H1 (cell line): ENCODE results near the gene ENDOG. TPM values are rescaled to one million over a fixed set of nuclear protein-coding genes. Genes with fewer than 3 reads are reported as not detected.

ENCODE experiments used
- CTCF ChIA-PET: fragments of 300-600 bp; sonication (Branson Sonifier 250); formaldehyde crosslinking; loops from one replicate; lab custom pipeline; 2021; ENCODE audit not compliant: partially characterized antibody; lab: Charles Lee
- POLR2A ChIA-PET: fragments of 300-600 bp; sonication (Branson Sonifier 250); formaldehyde crosslinking; loops from one replicate; lab custom pipeline; 2021; ENCODE audit warnings: inconsistent platforms; ENCODE audit not compliant: partially characterized antibody; lab: Charles Lee
- DNase-seq, 2 experiments: peaks; one replicate each; pipeline versions ENCODE4 v3.0.0 to v3.0.0-alpha.2; 2010 to 2022; ENCODE audit warnings: low spot score in 2 of 2, low read depth in 1 of 2, mixed read lengths in 1 of 2
- FAIRE-seq: peaks from 2 replicates; lab custom pipeline; 2011; peaks lifted over from hg19 to GRCh38; lab: Jason Lieb, UNC
- H2AFZ ChIP-seq: 2 replicates; pipeline ENCODE4 v1.8.1; 2012; ENCODE audit warnings: low read length, inconsistent platforms
- H2AK5ac ChIP-seq: 2 replicates; pipeline ENCODE4 v1.6.1; 2013; ENCODE audit warnings: low read depth, low read length
- H2BK120ac ChIP-seq: replicated peaks from 2 replicates; pipeline ENCODE3; 2013; ENCODE audit warnings: low read depth, low read length, inconsistent platforms
- H2BK12ac ChIP-seq: 2 replicates; pipeline ENCODE4 v1.6.1; 2013; ENCODE audit warnings: low read depth, low read length
- H2BK15ac ChIP-seq: 2 replicates; pipeline ENCODE4 v1.6.1; 2013; ENCODE audit warnings: low read length
- H2BK20ac ChIP-seq: 2 replicates; pipeline ENCODE4 v1.6.1; 2013; ENCODE audit warnings: low read length
- H2BK5ac ChIP-seq: 2 replicates; pipeline ENCODE4 v1.6.1; 2013; ENCODE audit warnings: low read depth, low read length
- H3K14ac ChIP-seq: 2 replicates; pipeline ENCODE4 v1.6.1; 2013; ENCODE audit warnings: inconsistent platforms; ENCODE audit not compliant: insufficient read length
- H3K18ac ChIP-seq: 2 replicates; pipeline ENCODE4 v1.6.1; 2013; ENCODE audit warnings: low read length; ENCODE audit errors: extremely low read depth
- H3K23ac ChIP-seq: 2 replicates; pipeline ENCODE4 v1.6.1; 2013; ENCODE audit warnings: inconsistent platforms; ENCODE audit not compliant: insufficient read length
- H3K23me2 ChIP-seq: 2 replicates; pipeline ENCODE4 v1.6.1; 2013; ENCODE audit warnings: low read depth, low read length
- H3K27ac ChIP-seq: 2 replicates; pipeline ENCODE4 v1.6.1; 2011; ENCODE audit warnings: low read depth, low read length, inconsistent platforms
- H3K27me3 ChIP-seq, 4 experiments: replicated peaks in 1 of 4; 1 replicate in 1 of 4; 2 replicates in 3 of 4; pipeline versions ENCODE4 v1.6.1 to v1.8.1; 2011 to 2013; ENCODE audit warnings: low read length in 3 of 4, mild to moderate bottlenecking in 3 of 4, inconsistent platforms in 2 of 4, mixed read lengths in 2 of 4, moderate library complexity in 1 of 4; ENCODE audit not compliant: control insufficient read depth in 3 of 4, insufficient read depth in 3 of 4; ENCODE audit errors: extremely low read depth in 1 of 4
- H3K36me3 ChIP-seq, 4 experiments: 2 replicates each; pipeline versions ENCODE4 v1.6.1 to v1.8.1; 2011 to 2013; ENCODE audit warnings: mild to moderate bottlenecking in 4 of 4, low read length in 3 of 4, moderate library complexity in 2 of 4, control low read depth in 1 of 4, inconsistent platforms in 1 of 4; ENCODE audit not compliant: insufficient read depth in 4 of 4, control insufficient read depth in 2 of 4
- H3K4ac ChIP-seq: replicated peaks from 2 replicates; pipeline ENCODE3; 2013; ENCODE audit warnings: low read length, low read depth, mixed read lengths, inconsistent platforms; ENCODE audit not compliant: insufficient read length
- H3K4me1 ChIP-seq, 4 experiments: replicated peaks in 1 of 4; 1 replicate in 1 of 4; 2 replicates in 3 of 4; pipeline versions ENCODE4 v1.6.1 to v1.8.1; 2011 to 2013; ENCODE audit warnings: low read length in 3 of 4, inconsistent platforms in 2 of 4, mixed read lengths in 1 of 4; ENCODE audit not compliant: insufficient read depth in 4 of 4, control insufficient read depth in 3 of 4
- H3K4me2 ChIP-seq, 2 experiments: 2 replicates each; pipeline versions ENCODE4 v1.6.1 to v1.8.1; 2011 to 2013; ENCODE audit warnings: low read depth in 2 of 2, low read length in 2 of 2, control low read depth in 1 of 2, inconsistent platforms in 1 of 2, mild to moderate bottlenecking in 1 of 2; ENCODE audit not compliant: insufficient read depth in 1 of 2
- H3K4me3 ChIP-seq, 4 experiments: fragments of 200-600, 300-600 bp in 1 of 4; sonication (generic), shearing (Covaris generic), sonication (Bioruptor Twin) in 1 of 4; 2 replicates each; pipeline versions ENCODE4 v1.5.1 to v1.8.1; 2011 to 2016; ENCODE audit warnings: low read length in 4 of 4, low read depth in 3 of 4, control low read depth in 2 of 4, inconsistent platforms in 2 of 4, mild to moderate bottlenecking in 2 of 4, mixed read lengths in 1 of 4, moderate library complexity in 1 of 4; ENCODE audit not compliant: insufficient read depth in 2 of 4; ENCODE audit errors: extremely low read depth in 1 of 4
- H3K56ac ChIP-seq: replicated peaks from 2 replicates; pipeline ENCODE3; 2013; ENCODE audit warnings: low read depth, mild to moderate bottlenecking, mixed read lengths, low read length, inconsistent platforms; ENCODE audit not compliant: insufficient read length
- H3K79me1 ChIP-seq: 2 replicates; pipeline ENCODE4 v1.6.1; 2013; ENCODE audit warnings: low read depth, low read length, control low read depth
- H3K79me2 ChIP-seq, 2 experiments: 2 replicates each; pipeline versions ENCODE4 v1.6.1 to v1.8.1; 2012 to 2013; ENCODE audit warnings: low read length in 2 of 2, mild to moderate bottlenecking in 2 of 2, inconsistent platforms in 1 of 2; ENCODE audit not compliant: insufficient read depth in 2 of 2, control insufficient read depth in 1 of 2
- H3K9ac ChIP-seq, 4 experiments: replicated peaks in 1 of 4; 1 replicate in 1 of 4; 2 replicates in 3 of 4; pipeline versions ENCODE4 v1.6.1 to v1.8.1; 2011 to 2013; ENCODE audit warnings: low read depth in 3 of 4, low read length in 3 of 4, control low read depth in 2 of 4, mild to moderate bottlenecking in 2 of 4, moderate library complexity in 2 of 4, inconsistent platforms in 1 of 4; ENCODE audit errors: extremely low read depth in 1 of 4
- H3K9me3 ChIP-seq, 2 experiments: 2 replicates each; pipeline versions ENCODE4 v1.6.1 to v1.8.1; 2012 to 2013; ENCODE audit warnings: mild to moderate bottlenecking in 2 of 2, moderate library complexity in 2 of 2, control low read depth in 1 of 2, inconsistent platforms in 1 of 2, low read depth in 1 of 2, low read length in 1 of 2, mixed read lengths in 1 of 2; ENCODE audit not compliant: insufficient read depth in 2 of 2
- H4K20me1 ChIP-seq, 2 experiments: replicated peaks in 1 of 2; 2 replicates each; pipeline versions ENCODE3 to v1.8.1; 2011 to 2013; ENCODE audit warnings: inconsistent platforms in 2 of 2, low read length in 2 of 2, mild to moderate bottlenecking in 1 of 2; ENCODE audit not compliant: insufficient read depth in 2 of 2, control insufficient read depth in 1 of 2
- H4K5ac ChIP-seq: 2 replicates; pipeline ENCODE4 v1.6.1; 2013; ENCODE audit warnings: low read length, low read depth, mixed read lengths, inconsistent platforms; ENCODE audit not compliant: insufficient read length
- H4K8ac ChIP-seq: 2 replicates; pipeline ENCODE4 v1.8.0; 2013; ENCODE audit warnings: mild to moderate bottlenecking, moderate library complexity, low read length, inconsistent platforms; ENCODE audit not compliant: insufficient read depth; ENCODE audit errors: extremely low read depth
- H4K91ac ChIP-seq: replicated peaks from 2 replicates; pipeline ENCODE3; 2013; ENCODE audit warnings: low read length, mixed read lengths, inconsistent platforms; ENCODE audit not compliant: insufficient read length
- BRCA1 ChIP-seq: IDR thresholded peaks from 2 replicates; pipeline ENCODE4 v1.6.1; 2012; ENCODE audit warnings: low read depth, low read length, improper control_type of control experiment
- CBX8 ChIP-seq: fragments of 300-800, 300-1000 bp; sonication (generic); IDR thresholded peaks from 2 replicates; pipeline ENCODE4 v1.7.1; 2016; ENCODE audit warnings: low read depth, low read length, borderline replicate concordance
- CHD1 ChIP-seq: IDR thresholded peaks from 2 replicates; pipeline ENCODE4 v1.6.1; 2012; ENCODE audit warnings: low read depth, low read length, improper control_type of control experiment
- E2F6 ChIP-seq: IDR thresholded peaks from 2 replicates; pipeline ENCODE4 v1.6.1; 2012; ENCODE audit warnings: inconsistent platforms
- GTF2F1 ChIP-seq: IDR thresholded peaks from 2 replicates; pipeline ENCODE4 v1.6.1; 2012; ENCODE audit warnings: low read depth, low read length, improper control_type of control experiment, borderline replicate concordance
- JUND ChIP-seq: IDR thresholded peaks from 2 replicates; pipeline ENCODE4 v1.6.1; 2011; ENCODE audit warnings: mild to moderate bottlenecking, improper control_type of control experiment, low read length
- KDM4A ChIP-seq: IDR thresholded peaks from one replicate; pipeline ENCODE4 v1.7.1; 2012; ENCODE audit warnings: low read depth, mild to moderate bottlenecking, moderate library complexity, low read length, inconsistent platforms; ENCODE audit not compliant: severe bottlenecking
- NANOG ChIP-seq: IDR thresholded peaks from 2 replicates; pipeline ENCODE4 v1.6.1; 2011; ENCODE audit warnings: low read length, low read depth, mild to moderate bottlenecking, inconsistent platforms; ENCODE audit not compliant: insufficient read depth, poor library complexity, severe bottlenecking
- POLR2AphosphoS5 ChIP-seq: IDR thresholded peaks from 2 replicates; pipeline ENCODE4 v1.6.1; 2011; ENCODE audit warnings: low read depth, low read length
- SP2 ChIP-seq: IDR thresholded peaks from 2 replicates; pipeline ENCODE4 v1.6.1; 2012; ENCODE audit warnings: mild to moderate bottlenecking, low read length, inconsistent platforms
- SRF ChIP-seq: IDR thresholded peaks from 2 replicates; pipeline ENCODE4 v1.6.1; 2011; ENCODE audit warnings: mild to moderate bottlenecking, low read depth, low read length, moderate library complexity
- WGBS, 2 experiments: shearing (Covaris generic) in 1 of 2; methylation state at CpG; one replicate each; pipeline versions ENCODE4 v1.1.6 to v1.1.7; 2013 to 2015; ENCODE audit warnings: low lambda C conversion rate in 2 of 2, mixed read lengths in 2 of 2, inconsistent platforms in 1 of 2, low coverage in 1 of 2, missing lambda C conversion rate in 1 of 2; ENCODE audit not compliant: insufficient replicate concordance in 2 of 2, insufficient coverage in 1 of 2, insufficient read length in 1 of 2; ENCODE audit errors: extremely low coverage in 1 of 2, missing lambda C conversion rate in 1 of 2; 5-methylcytosine and 5-hydroxymethylcytosine counted together
- polyA plus RNA-seq, 7 experiments: library from polyadenylated mRNA; depleted of rRNA in 3 of 7; stranded (reverse) in 5 of 7; unstranded in 2 of 7; fragments of >200 nt in 5 of 7; fragments of 200-250 nt in 2 of 7; gene quantifications; 1 replicate in 5 of 7; 2 replicates in 1 of 7; 4 replicates in 1 of 7; pipeline versions ENCODE4 v1.2.1 to v1.2.3, GENCODE V29; 2011 to 2013; ENCODE audit warnings: missing spikeins in 2 of 7, mixed read lengths in 2 of 7
- total RNA-seq: library from RNA; stranded (reverse); fragmentation: NEBNext Ultra II Directional; extraction: Animal tissue kit (Norgen Biotek cat#: 25700); gene quantifications from 2 replicates; pipeline ENCODE4 v1.2.1, GENCODE V29; 2021

Gene ENDOG
- total and polyA plus RNA-seq, 2 of the 8 experiments (the other 6 are each of a cell fraction or from before 2014, with no cell fraction given), result 17.5 to 23.4 TPM

DNA sequence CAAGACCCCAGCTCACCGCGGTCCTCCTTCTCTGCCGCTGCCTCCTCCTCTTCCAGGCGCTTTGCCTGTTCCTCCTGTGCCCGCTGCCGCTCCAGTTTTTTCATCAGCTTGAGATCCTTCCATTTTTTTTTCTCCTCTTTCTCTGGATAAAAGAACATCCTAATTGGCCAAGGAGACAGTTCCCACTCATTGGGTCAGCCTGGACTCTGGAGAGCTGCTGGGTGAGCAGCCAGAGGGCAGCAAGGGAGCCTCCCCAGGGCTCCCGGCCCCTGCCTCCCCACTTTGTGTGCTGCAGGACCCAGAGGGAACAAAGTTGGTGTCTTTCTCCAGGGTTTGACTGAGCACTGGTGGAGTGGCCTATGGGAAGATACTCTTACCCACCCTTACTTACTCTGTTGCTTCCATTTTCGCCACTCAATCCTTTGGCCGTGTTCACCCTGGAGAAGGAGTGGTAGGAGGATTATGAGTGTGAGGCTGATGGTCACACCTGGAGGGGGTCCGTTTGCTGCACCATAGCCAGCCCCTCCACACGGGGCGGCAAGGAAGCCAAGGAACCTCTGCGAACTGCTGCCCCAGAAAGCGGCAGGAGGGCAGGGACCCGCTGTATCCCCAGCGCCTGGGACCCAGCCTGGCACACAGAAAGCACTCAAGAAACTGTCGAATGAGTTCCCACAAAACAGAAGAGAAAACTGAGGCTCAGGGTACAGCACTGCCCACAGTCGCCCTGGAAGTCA is 10.6 kb downstream of the ENDOG start:
- Histone ChIP-seq H2BK12ac (peak overlapping the region; percentile 9; the same call in 1 of the 2 replicates), H3K56ac (peak overlapping the region; percentile 77), H4K8ac (peak overlapping the region; percentile 95), H2BK15ac (no peak overlapping the region), H3K36me3 (peaks cover 22 to 44% (median 35%) of the 10 kb centered on the region in 4 experiments; a peak in 7 of 8 replicates), H3K79me1 (no peaks in the 10 kb centered on the region; the same call in 1 of the 2 replicates), H2BK5ac (peak overlapping the region; percentile 71; the same call in 1 of the 2 replicates), H2BK20ac (no peak overlapping the region), H3K4me2 (peak overlapping the region; percentile 88 to 97), H4K91ac (peak overlapping the region; percentile 74), H2BK120ac (no peak overlapping the region), H3K79me2 (peaks cover 0 to 9% of the 10 kb centered on the region in 2 experiments; a peak in 1 of 4 replicates), H3K23ac (no peak overlapping the region), H3K4me1 (peaks cover 0 to 3% (median 0%) of the 10 kb centered on the region in 4 experiments; a peak in 1 of 7 replicates), H3K4me3 (peak overlapping the region; percentile 85 to 95 (median 92)), H3K27me3 (no peaks in the 10 kb centered on the region), H3K14ac (no peak overlapping the region), H3K27ac (peak overlapping the region; percentile 70), H3K23me2 (peaks cover 5% of the 10 kb centered on the region; the same call in 1 of the 2 replicates), H3K18ac (peak overlapping the region; percentile 60), H2AFZ (0 out of 2 replicates have a peak overlapping the region, but pooled peaks have one; percentile 3), H3K9ac (peak overlapping the region; percentile 78 to 86 (median 84)), H3K9me3 (no peaks in the 10 kb centered on the region), H2AK5ac (0 out of 2 replicates have a peak overlapping the region, but pooled peaks have one; percentile 39), H4K20me1 (peaks cover 0 to 3% of the 10 kb centered on the region in 2 experiments), H3K4ac (peak overlapping the region; percentile 83), H4K5ac (peak overlapping the region; percentile 86)
- POLR2A ChIA-PET, result interaction anchor here (0.7 to 4.4 kb wide), 12 partner anchors 9 to 192 kb away, joined by 3 to 62 read pairs (median 4); partner anchors contain the start of genes ENDOG, KYAT1 and LRRC8A
- CTCF ChIA-PET, result interaction anchor here (1.0 to 1.5 kb wide), 3 partner anchors 9 to 117 kb away, joined by 3 read pairs; partner anchors contain the start of gene ENDOG
- FAIRE-seq, result no peak
- 41% methylated on average over 18 of the region's 18 CpGs; no CpG with 5 or more reads in 1 of the 2 experiments for WGBS, 2 experiments
- no peak for DNase-seq
- no peak for TF ChIP-seq JUND
- no peak for TF ChIP-seq NANOG
- no peak for TF ChIP-seq CBX8
- no peak for TF ChIP-seq BRCA1
- TF ChIP-seq GTF2F1, result no peak
- no peak; the same call in 1 of the 2 replicates for TF ChIP-seq POLR2AphosphoS5
- no peak for TF ChIP-seq SRF
- no peak for TF ChIP-seq KDM4A
- TF ChIP-seq E2F6, result no peak
- TF ChIP-seq SP2, result no peak
- no peak for TF ChIP-seq CHD1
